Measurements from ENCODE around the gene MYO16.

GRCh38 chr13:108922108-108922507, 292.7 kb downstream of the MYO16 start:
- TF ChIP-seq POLR2A (IDR thresholded peaks at IDR 0.05) (no peak), CTCF (IDR thresholded peaks at IDR 0.05) (no peak), EP300 (IDR thresholded peaks at IDR 0.05) (no peak), POLR2AphosphoS5 (IDR thresholded peaks at IDR 0.05) (no peak)
